Measurements from ENCODE around the gene PCSK5.
A peak's percentile ranks its signal among the peaks of the same experiment; 100 is the strongest.

PCSK5 gene

GRCh38 chr9:76135902-76136301 is 245.4 kb downstream of the PCSK5 start:
- Histone ChIP-seq H3K14ac (ENCODE audit: low read length in 2 of 2) (no peak overlapping the region), H2BK15ac (ENCODE audit: low read depth, poor library complexity, severe bottlenecking) (no peak overlapping the region), H3K9me3 (ENCODE audit: control insufficient read depth, low read length) (no peaks in the 10 kb centered on the region), H3K4me2 (ENCODE audit: low read length, poor library complexity, severe bottlenecking) (no peak overlapping the region), H2AFZ (ENCODE audit: low read depth, low read length) (no peak overlapping the region), H4K91ac (ENCODE audit: low read length) (no peak overlapping the region), H3K4me1 (ENCODE audit: control insufficient read depth, insufficient read depth, low read depth, low read length) (no peaks in the 10 kb centered on the region), H2BK5ac (ENCODE audit: low read depth, low read length, poor library complexity, severe bottlenecking) (no peak overlapping the region), H2BK12ac (ENCODE audit: low read length in 2 of 2) (no peak overlapping the region), H3K23ac (ENCODE audit: low read length in 2 of 2) (no peak overlapping the region), H2BK120ac (ENCODE audit: low read depth, low read length) (no peak overlapping the region), H3K4ac (ENCODE audit: low read depth in 1 of 2, low read length in 2 of 2) (no peak overlapping the region), H3K27ac (ENCODE audit: low read length, poor library complexity, severe bottlenecking) (no peak overlapping the region), H3K18ac (ENCODE audit: low read depth in 1 of 2, low read length in 2 of 2) (no peak overlapping the region), H4K8ac (ENCODE audit: low read length) (no peak overlapping the region), H3K36me3 (ENCODE audit: control insufficient read depth in 1 of 2, insufficient read depth in 2 of 2, low read depth in 1 of 2, low read length in 2 of 2) (no peaks in the 10 kb centered on the region), H3K4me3 (ENCODE audit: insufficient read depth in 1 of 2, low read depth in 1 of 2, low read length in 2 of 2) (no peak overlapping the region), H2AK5ac (ENCODE audit: low read length, severe bottlenecking) (no peak overlapping the region), H3K79me1 (replicated peaks; ENCODE audit: low read length, poor library complexity, severe bottlenecking) (no peaks in the 10 kb centered on the region), H3K9ac (ENCODE audit: low read length) (peak overlapping the region; percentile 7), H3K27me3 (ENCODE audit: control insufficient read depth in 1 of 2, insufficient read depth in 1 of 2, low read length in 2 of 2) (no peaks in the 10 kb centered on the region)
- DNase-seq: no peak
- no CpG with 5 or more reads among the region's 5 CpGs for WGBS

GRCh38 chr9:76136986-76137385 is 246.5 kb downstream of the PCSK5 start:
- no peak overlapping the region for H4K8ac ChIP-seq (ENCODE audit: low read length)
- H3K27ac ChIP-seq (ENCODE audit: low read length, poor library complexity, severe bottlenecking): no peak overlapping the region
- no peaks in the 10 kb centered on the region for H3K79me1 ChIP-seq (replicated peaks; ENCODE audit: low read length, poor library complexity, severe bottlenecking)
- no peak overlapping the region for H4K91ac ChIP-seq (ENCODE audit: low read length)
- no peak overlapping the region for H2BK5ac ChIP-seq (ENCODE audit: low read depth, low read length, poor library complexity, severe bottlenecking)
- no peak overlapping the region for H3K4ac ChIP-seq (ENCODE audit: low read depth in 1 of 2, low read length in 2 of 2)
- no peak overlapping the region for H2BK120ac ChIP-seq (ENCODE audit: low read depth, low read length)
- no peak overlapping the region for H3K14ac ChIP-seq (ENCODE audit: low read length in 2 of 2)
- no peaks in the 10 kb centered on the region for H3K27me3 ChIP-seq (ENCODE audit: control insufficient read depth in 1 of 2, insufficient read depth in 1 of 2, low read length in 2 of 2)
- H3K4me1 ChIP-seq (ENCODE audit: control insufficient read depth, insufficient read depth, low read depth, low read length): no peaks in the 10 kb centered on the region
- no peak overlapping the region for H2AFZ ChIP-seq (ENCODE audit: low read depth, low read length)
- WGBS: 6% methylated on average over 1 of the region's 1 CpG
- H3K9me3 ChIP-seq (ENCODE audit: control insufficient read depth, low read length): no peaks in the 10 kb centered on the region
- H2BK12ac ChIP-seq (ENCODE audit: low read length in 2 of 2): no peak overlapping the region
- peak overlapping the region in 1 of 2 experiments; percentile 58 for H3K18ac ChIP-seq (ENCODE audit: low read depth in 1 of 2, low read length in 2 of 2)
- no peak overlapping the region for H3K23ac ChIP-seq (ENCODE audit: low read length in 2 of 2)
- no peak overlapping the region for H2AK5ac ChIP-seq (ENCODE audit: low read length, severe bottlenecking)
- H3K4me3 ChIP-seq (ENCODE audit: insufficient read depth in 1 of 2, low read depth in 1 of 2, low read length in 2 of 2): no peak overlapping the region
- H3K9ac ChIP-seq (ENCODE audit: low read length): no peak overlapping the region
- no peak overlapping the region for H2BK15ac ChIP-seq (ENCODE audit: low read depth, poor library complexity, severe bottlenecking)
- DNase-seq: peak; percentile 73
- no peak overlapping the region for H3K4me2 ChIP-seq (ENCODE audit: low read length, poor library complexity, severe bottlenecking)
- H3K36me3 ChIP-seq (ENCODE audit: control insufficient read depth in 1 of 2, insufficient read depth in 2 of 2, low read depth in 1 of 2, low read length in 2 of 2): no peaks in the 10 kb centered on the region

GRCh38 chr9:76137931-76138330 is 247.5 kb downstream of the PCSK5 start:
- no peak overlapping the region for H2AFZ ChIP-seq (ENCODE audit: low read depth, low read length)
- H3K4ac ChIP-seq (ENCODE audit: low read depth in 1 of 2, low read length in 2 of 2): no peak overlapping the region
- no peak overlapping the region for H3K14ac ChIP-seq (ENCODE audit: low read length in 2 of 2)
- no peaks in the 10 kb centered on the region for H3K36me3 ChIP-seq (ENCODE audit: control insufficient read depth in 1 of 2, insufficient read depth in 2 of 2, low read depth in 1 of 2, low read length in 2 of 2)
- WGBS: 45% methylated on average over 3 of the region's 5 CpGs
- no peak overlapping the region for H3K4me2 ChIP-seq (ENCODE audit: low read length, poor library complexity, severe bottlenecking)
- no peak overlapping the region for H3K4me3 ChIP-seq (ENCODE audit: insufficient read depth in 1 of 2, low read depth in 1 of 2, low read length in 2 of 2)
- peak; percentile 37 for DNase-seq
- H3K18ac ChIP-seq (ENCODE audit: low read depth in 1 of 2, low read length in 2 of 2): no peak overlapping the region
- no peaks in the 10 kb centered on the region for H3K79me1 ChIP-seq (replicated peaks; ENCODE audit: low read length, poor library complexity, severe bottlenecking)
- H3K27me3 ChIP-seq (ENCODE audit: control insufficient read depth in 1 of 2, insufficient read depth in 1 of 2, low read length in 2 of 2): no peaks in the 10 kb centered on the region
- no peak overlapping the region for H2BK15ac ChIP-seq (ENCODE audit: low read depth, poor library complexity, severe bottlenecking)
- no peaks in the 10 kb centered on the region for H3K9me3 ChIP-seq (ENCODE audit: control insufficient read depth, low read length)
- H2AK5ac ChIP-seq (ENCODE audit: low read length, severe bottlenecking): no peak overlapping the region
- no peak overlapping the region for H2BK5ac ChIP-seq (ENCODE audit: low read depth, low read length, poor library complexity, severe bottlenecking)
- H3K23ac ChIP-seq (ENCODE audit: low read length in 2 of 2): no peak overlapping the region
- no peaks in the 10 kb centered on the region for H3K4me1 ChIP-seq (ENCODE audit: control insufficient read depth, insufficient read depth, low read depth, low read length)
- no peak overlapping the region for H4K8ac ChIP-seq (ENCODE audit: low read length)
- no peak overlapping the region for H3K27ac ChIP-seq (ENCODE audit: low read length, poor library complexity, severe bottlenecking)
- no peak overlapping the region for H3K9ac ChIP-seq (ENCODE audit: low read length)
- H2BK12ac ChIP-seq (ENCODE audit: low read length in 2 of 2): no peak overlapping the region
- H2BK120ac ChIP-seq (ENCODE audit: low read depth, low read length): no peak overlapping the region
- no peak overlapping the region for H4K91ac ChIP-seq (ENCODE audit: low read length)

- Histone ChIP-seq H3K27ac (ENCODE audit: low read length, poor library complexity, severe bottlenecking) (no peak overlapping the region), H3K9me3 (ENCODE audit: control insufficient read depth, low read length) (no peaks in the 10 kb centered on the region)
- DNase-seq: no peak
Observed at GRCh38 chr9:76138360-76138759, 247.9 kb downstream of the PCSK5 start.

More at GRCh38 chr9:76138360-76138759, 247.9 kb downstream of the PCSK5 start:
- no peak overlapping the region for H2AFZ ChIP-seq (ENCODE audit: low read depth, low read length)
- no peak overlapping the region for H2BK12ac ChIP-seq (ENCODE audit: low read length in 2 of 2)
- no peaks in the 10 kb centered on the region for H3K4me1 ChIP-seq (ENCODE audit: control insufficient read depth, insufficient read depth, low read depth, low read length)
- no peak overlapping the region for H2BK15ac ChIP-seq (ENCODE audit: low read depth, poor library complexity, severe bottlenecking)
- H2BK120ac ChIP-seq (ENCODE audit: low read depth, low read length): no peak overlapping the region
- no peak overlapping the region for H3K4ac ChIP-seq (ENCODE audit: low read depth in 1 of 2, low read length in 2 of 2)
- H3K4me2 ChIP-seq (ENCODE audit: low read length, poor library complexity, severe bottlenecking): no peak overlapping the region
- no peak overlapping the region for H3K9ac ChIP-seq (ENCODE audit: low read length)
- H3K14ac ChIP-seq (ENCODE audit: low read length in 2 of 2): no peak overlapping the region
- WGBS: 85% methylated on average over 3 of the region's 4 CpGs
- H2BK5ac ChIP-seq (ENCODE audit: low read depth, low read length, poor library complexity, severe bottlenecking): no peak overlapping the region
- no peak overlapping the region for H3K18ac ChIP-seq (ENCODE audit: low read depth in 1 of 2, low read length in 2 of 2)
- H3K23ac ChIP-seq (ENCODE audit: low read length in 2 of 2): no peak overlapping the region
- no peak overlapping the region for H2AK5ac ChIP-seq (ENCODE audit: low read length, severe bottlenecking)
- no peaks in the 10 kb centered on the region for H3K79me1 ChIP-seq (replicated peaks; ENCODE audit: low read length, poor library complexity, severe bottlenecking)
- H4K8ac ChIP-seq (ENCODE audit: low read length): no peak overlapping the region
- no peak overlapping the region for H4K91ac ChIP-seq (ENCODE audit: low read length)
- H3K27me3 ChIP-seq (ENCODE audit: control insufficient read depth in 1 of 2, insufficient read depth in 1 of 2, low read length in 2 of 2): no peaks in the 10 kb centered on the region
- H3K4me3 ChIP-seq (ENCODE audit: insufficient read depth in 1 of 2, low read depth in 1 of 2, low read length in 2 of 2): no peak overlapping the region
- H3K36me3 ChIP-seq (ENCODE audit: control insufficient read depth in 1 of 2, insufficient read depth in 2 of 2, low read depth in 1 of 2, low read length in 2 of 2): no peaks in the 10 kb centered on the region
